ENCODE results near the gene MPEG1. TPM values are rescaled to one million over a fixed set of nuclear protein-coding genes. Genes with fewer than 3 reads are reported as not detected.

Gene MPEG1
- total and polyA plus RNA-seq, 2 of the 4 experiments (the other 2 are of a cell fraction) = not detected

- peak overlapping the region; percentile 11 for H2BK5ac ChIP-seq (ENCODE audit: low read depth, low read length, poor library complexity, severe bottlenecking)
- no peak overlapping the region; the same call in 1 of the 2 replicates for H2AK5ac ChIP-seq (ENCODE audit: low read depth, low read length)
- H3K27me3 ChIP-seq (ENCODE audit: control insufficient read depth, insufficient read depth, low read length) = no peaks in the 10 kb centered on the region
- peaks cover 0 to 16% of the 10 kb centered on the region in 2 experiments; a peak in 2 of 4 replicates for H3K79me1 ChIP-seq (ENCODE audit: low read depth in 1 of 2, low read length in 2 of 2)
- H2BK15ac ChIP-seq (ENCODE audit: low read depth, low read length) = peak overlapping the region; percentile 65; the same call in 1 of the 3 replicates
- peaks cover 5% of the 10 kb centered on the region; the same call in 1 of the 2 replicates for H4K20me1 ChIP-seq (ENCODE audit: insufficient read depth, low read length)
- in situ Hi-C loops (cut with MboI; ENCODE audit: low sequenced_read_pairs) (no loop called here), intact Hi-C loops (cut with micrococcal nuclease) (loop anchor here (2.0 to 5.0 kb wide), 3 partner anchors 13 to 508 kb away; no protein-coding TSS in a partner anchor), dilution Hi-C loops (cut with HindIII; ENCODE audit: low sequenced_read_pairs, unreplicated experiment) (no loop called here)
- ATAC-seq (ENCODE audit: low read depth) (0 out of 2 replicates have a peak, but pooled peaks have one; percentile 1), DNase-seq (peak; percentile 59)
- peak overlapping the region; percentile 54 for H3K4me3 ChIP-seq (ENCODE audit: insufficient read depth, low read depth, low read length)
- ChIA-PET CTCF (interaction anchor here (1.1 kb wide), 1 partner anchor 28 kb away, joined by 3 read pairs; no protein-coding TSS in a partner anchor), POLR2A (ENCODE audit: unreplicated experiment) (no interaction called here)
- BruUV-seq (replicated peaks) = no TSS peak
- peak overlapping the region; percentile 78 for H3K4ac ChIP-seq (ENCODE audit: low read depth, low read length)
- H3K9me1 ChIP-seq (ENCODE audit: insufficient read depth, low read length) = peaks cover 7% of the 10 kb centered on the region; the same call in 1 of the 2 replicates
- peak overlapping the region; percentile 61 for H3K27ac ChIP-seq (ENCODE audit: insufficient read depth, low read length)
- peak overlapping the region; percentile 68 for H3K9ac ChIP-seq (ENCODE audit: low read depth, low read length)
- H2BK20ac ChIP-seq (ENCODE audit: low read depth, low read length) = no peak overlapping the region; the same call in 1 of the 2 replicates
- H2AK9ac ChIP-seq (replicated peaks; ENCODE audit: low read depth, low read length, poor library complexity) = no peak overlapping the region
- peak overlapping the region; percentile 51 for H4K5ac ChIP-seq (ENCODE audit: low read depth, low read length)
- H3K9me3 ChIP-seq (ENCODE audit: control insufficient read depth, insufficient read depth, low read length) = no peaks in the 10 kb centered on the region
- H3K14ac ChIP-seq (replicated peaks; ENCODE audit: low read depth, low read length) = peak overlapping the region; percentile 38; the same call in 1 of the 2 replicates
- peak overlapping the region; percentile 86 for H4K91ac ChIP-seq (ENCODE audit: insufficient read depth, low read depth, low read length)
- peak overlapping the region; percentile 36; the same call in 1 of the 2 replicates for H3K23ac ChIP-seq (ENCODE audit: low read depth, low read length)
- H4K8ac ChIP-seq (ENCODE audit: low read depth in 2 of 2, low read length in 2 of 2) = peak overlapping the region; percentile 80
- 0% methylated on average over 1 of the region's 7 CpGs; no CpG with 5 or more reads in 1 of the 2 experiments for WGBS, 2 experiments (ENCODE audit: extremely low coverage in 2 of 2, insufficient read length in 1 of 2)
- H2AFZ ChIP-seq (replicated peaks; ENCODE audit: low read length, poor library complexity) = peak overlapping the region; percentile 92
- H3K36me3 ChIP-seq (ENCODE audit: control insufficient read depth, insufficient read depth, low read length) = 0 out of 2 replicates have a peak, but pooled peaks cover 2% of the 10 kb centered on the region
- TF ChIP-seq CEBPB (IDR thresholded peaks at IDR 0.05; ENCODE audit: low read depth, low read length) = peak; percentile 97
- no peak for TF ChIP-seq MXI1 (IDR thresholded peaks at IDR 0.05; ENCODE audit: borderline replicate concordance, low read depth, low read length)
- TF ChIP-seq FOS (IDR thresholded peaks at IDR 0.05; ENCODE audit: low read depth, low read length) = no peak
- TF ChIP-seq ELK1 (IDR thresholded peaks at IDR 0.05; ENCODE audit: borderline replicate concordance, low read depth, low read length) = no peak
- TF ChIP-seq CHD1 (IDR thresholded peaks at IDR 0.05; ENCODE audit: low read depth, low read length) = no peak
- TF ChIP-seq, protein P1, sequence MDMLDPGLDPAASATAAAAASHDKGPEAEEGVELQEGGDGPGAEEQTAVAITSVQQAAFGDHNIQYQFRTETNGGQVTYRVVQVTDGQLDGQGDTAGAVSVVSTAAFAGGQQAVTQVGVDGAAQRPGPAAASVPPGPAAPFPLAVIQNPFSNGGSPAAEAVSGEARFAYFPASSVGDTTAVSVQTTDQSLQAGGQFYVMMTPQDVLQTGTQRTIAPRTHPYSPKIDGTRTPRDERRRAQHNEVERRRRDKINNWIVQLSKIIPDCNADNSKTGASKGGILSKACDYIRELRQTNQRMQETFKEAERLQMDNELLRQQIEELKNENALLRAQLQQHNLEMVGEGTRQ (IDR thresholded peaks at IDR 0.05; ENCODE audit: low read depth, low read length) = no peak
- 0 out of 2 replicates have a peak, but pooled peaks have one; percentile 3 for TF ChIP-seq MAZ (IDR thresholded peaks at IDR 0.05; ENCODE audit: borderline replicate concordance, low read depth, low read length)
- TF ChIP-seq RCOR1 (IDR thresholded peaks at IDR 0.05; ENCODE audit: insufficient replicate concordance, low read length) = no peak
- TF ChIP-seq MAFK (IDR thresholded peaks at IDR 0.05; ENCODE audit: low read depth, low read length) = no peak
- TF ChIP-seq RAD21 (IDR thresholded peaks at IDR 0.05; ENCODE audit: low read length) = no peak
- no peak for TF ChIP-seq RFX5 (IDR thresholded peaks at IDR 0.05; ENCODE audit: low read depth, low read length)
- TF ChIP-seq CTCF (conservative IDR thresholded peaks at IDR 0.05; ENCODE audit: low read depth, low read length) = no peak
- TF ChIP-seq POLR2A (IDR thresholded peaks at IDR 0.05; ENCODE audit: low read depth, low read length) = no peak
- no peak for TF ChIP-seq BHLHE40 (IDR thresholded peaks at IDR 0.05; ENCODE audit: low read depth, low read length)
- peak overlapping the region; percentile 28 for H3K18ac ChIP-seq (ENCODE audit: low read depth, low read length)
- peak overlapping the region; percentile 45; the same call in 1 of the 2 replicates for H2BK120ac ChIP-seq (ENCODE audit: low read depth, low read length)
- peak overlapping the region; percentile 90 for H3K4me2 ChIP-seq (ENCODE audit: low read depth, low read length)
- peaks cover 11% of the 10 kb centered on the region for H3K4me1 ChIP-seq (ENCODE audit: control insufficient read depth, insufficient read depth, low read length)
- H3K56ac ChIP-seq (ENCODE audit: extremely low read depth, insufficient read depth, low read length) = 0 out of 2 replicates have a peak overlapping the region, but pooled peaks have one; percentile 16
These were observed 38.6 kb downstream of the MPEG1 start for GRCh38 chr11:59173964-59174663.
